HEK293 (cell line): ENCODE results near the gene PRR22.

Experiments
- CTCF ChIA-PET: fragments of 350-600 bp; formaldehyde crosslinking; extraction: SDS; loops from one replicate; lab custom pipeline; 2021; ENCODE audit warnings: antibody characterized with exemption; lab: Yijun Ruan, JAX
- POLR2A ChIA-PET: fragments of 300-600 bp; formaldehyde crosslinking; extraction: SDS; loops from one replicate; lab custom pipeline; 2020; ENCODE audit warnings: antibody characterized with exemption, inconsistent platforms; lab: Yijun Ruan, JAX
- H3K27ac ChIP-seq: fragments of 200-500 bp; sonication (Bioruptor generic); 2 replicates; pipeline ENCODE4 v1.5.1; 2014; ENCODE audit warnings: low read depth, low read length, control low read depth, inconsistent platforms; ENCODE audit errors: extremely low read depth
- H3K36me3 ChIP-seq, 2 experiments: fragments of 200-500 bp in 1 of 2; sonication (Bioruptor generic) in 1 of 2; 1 replicate in 1 of 2; 2 replicates in 1 of 2; pipeline ENCODE4 v1.5.1; 2014 to 2017; ENCODE audit warnings: inconsistent platforms in 2 of 2, low read length in 2 of 2; ENCODE audit not compliant: control insufficient read depth in 2 of 2, insufficient read depth in 1 of 2
- H3K4me1 ChIP-seq: fragments of 200-500 bp; sonication (Bioruptor generic); 2 replicates; pipeline ENCODE4 v1.5.1; 2014; ENCODE audit warnings: mild to moderate bottlenecking, low read length, inconsistent platforms; ENCODE audit not compliant: control insufficient read depth, insufficient read depth
- H3K4me3 ChIP-seq: 2 replicates; pipeline ENCODE4 v1.5.1; 2011; ENCODE audit warnings: low read depth, mild to moderate bottlenecking, control low read depth, low read length, moderate library complexity
- H3K9me3 ChIP-seq: fragments of 200-500 bp; sonication (Bioruptor generic); 2 replicates; pipeline ENCODE4 v1.5.1; 2014; ENCODE audit warnings: low read depth, low read length, inconsistent platforms; ENCODE audit not compliant: control insufficient read depth, insufficient read depth
- EGR2 ChIP-seq: fragments of 450-650 bp; formaldehyde crosslinking; IDR thresholded peaks from 2 replicates; pipeline ENCODE4 v1.5.1; 2016; ENCODE audit warnings: low read depth, missing biosample characterization, missing genetic modification characterization
- GFI1B ChIP-seq: fragments of 450-650 bp; formaldehyde crosslinking; IDR thresholded peaks from 2 replicates; pipeline ENCODE4 v1.5.1; 2016; ENCODE audit warnings: missing biosample characterization, missing genetic modification characterization
- GLIS1 ChIP-seq: fragments of 450-650 bp; formaldehyde crosslinking; IDR thresholded peaks from 2 replicates; pipeline ENCODE4 v1.5.1; 2016; ENCODE audit warnings: missing biosample characterization, missing genetic modification characterization
- HOXA7 ChIP-seq: sonication (generic); formaldehyde crosslinking; IDR thresholded peaks from 2 replicates; pipeline ENCODE4 v1.8.1; 2022; ENCODE audit warnings: missing genetic modification reagents, borderline replicate concordance
- IKZF3 ChIP-seq: fragments of 450-650 bp; IDR thresholded peaks from 2 replicates; pipeline ENCODE4 v1.5.0; 2018; ENCODE audit warnings: missing biosample characterization, mild to moderate bottlenecking, missing genetic modification characterization, moderate library complexity
- KLF1 ChIP-seq: fragments of 450-650 bp; formaldehyde crosslinking; IDR thresholded peaks from 2 replicates; pipeline ENCODE4 v1.5.1; 2016; ENCODE audit warnings: missing biosample characterization, missing genetic modification characterization
- SP2 ChIP-seq: fragments of 450-650 bp; formaldehyde crosslinking; IDR thresholded peaks from 2 replicates; pipeline ENCODE4 v1.5.1; 2016; ENCODE audit warnings: missing biosample characterization, missing genetic modification characterization
- TRIM28 ChIP-seq: IDR thresholded peaks from 2 replicates; pipeline ENCODE4 v1.6.1; 2011; ENCODE audit warnings: low read length, control low read depth, borderline replicate concordance
- ZFHX2 ChIP-seq: fragments of 450-650 bp; formaldehyde crosslinking; conservative IDR thresholded peaks from 2 replicates; pipeline ENCODE4 v1.5.1; 2016; ENCODE audit warnings: missing biosample characterization, missing genetic modification characterization
- ZIC2 ChIP-seq: fragments of 450-650 bp; formaldehyde crosslinking; IDR thresholded peaks from 2 replicates; pipeline ENCODE4 v1.5.1; 2016; ENCODE audit warnings: missing biosample characterization, missing genetic modification characterization
- ZNF174 ChIP-seq: fragments of 450-650 bp; formaldehyde crosslinking; IDR thresholded peaks from 2 replicates; pipeline ENCODE4 v1.5.0; 2017; ENCODE audit warnings: missing biosample characterization, mild to moderate bottlenecking, missing genetic modification characterization
- ZNF2 ChIP-seq: fragments of 450-650 bp; formaldehyde crosslinking; IDR thresholded peaks from 2 replicates; pipeline ENCODE4 v1.5.1; 2016; ENCODE audit warnings: missing biosample characterization, missing genetic modification characterization
- ZNF221 ChIP-seq: fragments of 450-650 bp; formaldehyde crosslinking; IDR thresholded peaks from 2 replicates; pipeline ENCODE4 v1.5.1; 2017; ENCODE audit warnings: missing biosample characterization, missing genetic modification characterization, borderline replicate concordance
- ZNF366 ChIP-seq: fragments of 450-650 bp; formaldehyde crosslinking; conservative IDR thresholded peaks from 2 replicates; pipeline ENCODE4 v1.5.1; 2016; ENCODE audit warnings: missing biosample characterization, missing genetic modification characterization
- ZNF610 ChIP-seq: fragments of 450-650 bp; formaldehyde crosslinking; IDR thresholded peaks from 2 replicates; pipeline ENCODE4 v1.5.1; 2016; ENCODE audit warnings: missing biosample characterization, missing genetic modification characterization, borderline replicate concordance
- ZNF621 ChIP-seq: fragments of 450-650 bp; formaldehyde crosslinking; IDR thresholded peaks from 2 replicates; pipeline ENCODE4 v1.5.1; 2017; ENCODE audit warnings: missing biosample characterization, missing genetic modification characterization
- ZNF623 ChIP-seq: fragments of 450-650 bp; formaldehyde crosslinking; IDR thresholded peaks from 2 replicates; pipeline ENCODE4 v1.5.1; 2016; ENCODE audit warnings: missing biosample characterization, missing genetic modification characterization
- ZNF768 ChIP-seq: fragments of 450-650 bp; formaldehyde crosslinking; IDR thresholded peaks from 2 replicates; pipeline ENCODE4 v1.5.1; 2018; ENCODE audit warnings: missing biosample characterization, mild to moderate bottlenecking, missing genetic modification characterization
- ZNF777 ChIP-seq: fragments of 450-650 bp; formaldehyde crosslinking; IDR thresholded peaks from 2 replicates; pipeline ENCODE4 v1.5.1; 2017; ENCODE audit warnings: missing biosample characterization, missing genetic modification characterization, borderline replicate concordance
- TF ChIP-seq, protein P1 (sequence below): fragments of 450-650 bp; formaldehyde crosslinking; IDR thresholded peaks from 2 replicates; pipeline ENCODE4 v1.5.1; 2016; ENCODE audit warnings: missing biosample characterization, missing genetic modification characterization
- TF ChIP-seq, protein P2 (sequence below): fragments of 450-650 bp; formaldehyde crosslinking; IDR thresholded peaks from 2 replicates; pipeline ENCODE4 v1.5.1; 2016; ENCODE audit warnings: missing biosample characterization, missing genetic modification characterization

PRR22 gene

DNA sequence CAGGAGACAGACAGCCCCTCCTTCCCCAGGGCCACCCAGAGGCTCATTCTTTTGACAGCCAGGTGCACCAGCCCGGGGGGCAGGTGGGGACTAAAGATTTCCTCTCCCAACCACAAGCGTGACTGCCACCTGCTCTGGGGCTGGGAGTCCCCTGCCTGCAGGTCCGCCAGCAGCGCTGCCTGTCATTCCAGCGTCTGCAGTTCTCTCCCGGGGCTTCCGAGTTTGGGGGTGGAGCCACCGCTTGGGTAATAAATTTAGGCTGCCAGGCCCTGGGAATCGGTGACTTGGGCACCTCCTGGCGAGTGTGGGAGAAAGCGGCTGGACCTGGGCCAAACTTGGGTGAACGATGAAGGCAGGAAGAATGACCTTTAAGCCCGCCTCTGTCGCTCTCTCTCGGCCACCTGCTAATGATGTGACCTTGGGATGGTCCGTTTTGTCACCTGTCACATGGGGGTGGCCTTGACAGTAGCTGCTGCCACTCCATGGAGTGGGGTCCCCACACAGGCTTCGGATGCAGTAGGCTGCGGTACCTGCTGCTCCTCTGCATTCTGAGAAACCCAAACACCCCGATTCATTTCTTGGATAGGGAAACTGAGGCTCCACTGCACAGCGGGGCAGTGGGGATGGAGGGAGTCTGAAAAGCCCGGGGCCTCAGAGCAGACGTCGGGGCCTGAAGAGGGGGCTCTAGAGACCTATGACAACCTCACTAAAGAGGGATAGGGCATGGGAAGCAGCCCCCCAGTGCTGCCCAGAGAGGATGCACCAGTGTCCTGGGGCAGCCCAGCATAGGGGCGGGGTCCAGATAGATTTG, 42.2 kb upstream of the PRR22 start (continued):
- TF ChIP-seq, protein P1, sequence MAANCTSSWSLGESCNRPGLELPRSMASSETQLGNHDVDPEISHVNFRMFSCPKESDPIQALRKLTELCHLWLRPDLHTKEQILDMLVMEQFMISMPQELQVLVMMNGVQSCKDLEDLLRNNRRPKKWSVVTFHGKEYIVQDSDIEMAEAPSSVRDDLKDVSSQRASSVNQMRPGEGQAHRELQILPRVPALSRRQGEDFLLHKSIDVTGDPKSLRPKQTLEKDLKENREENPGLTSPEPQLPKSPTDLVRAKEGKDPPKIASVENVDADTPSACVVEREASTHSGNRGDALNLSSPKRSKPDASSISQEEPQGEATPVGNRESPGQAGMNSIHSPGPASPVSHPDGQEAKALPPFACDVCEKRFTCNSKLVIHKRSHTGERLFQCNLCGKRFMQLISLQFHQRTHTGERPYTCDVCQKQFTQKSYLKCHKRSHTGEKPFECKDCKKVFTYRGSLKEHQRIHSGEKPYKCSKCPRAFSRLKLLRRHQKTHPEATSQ (tag by site-specific recombination), result no peak
- TF ChIP-seq ZIC2 (tag by site-specific recombination), result peak; percentile 89
- peak; percentile 100 for TF ChIP-seq GLIS1 (tag by site-specific recombination)
- TF ChIP-seq KLF1 (tag by site-specific recombination), result peak; percentile 30; the same call in 1 of the 2 replicates
- TF ChIP-seq ZNF768 (tag by site-specific recombination), result no peak
- no peak for TF ChIP-seq ZNF174 (tag by site-specific recombination)
- TF ChIP-seq, all 188 proteins: peak for 25

DNA sequence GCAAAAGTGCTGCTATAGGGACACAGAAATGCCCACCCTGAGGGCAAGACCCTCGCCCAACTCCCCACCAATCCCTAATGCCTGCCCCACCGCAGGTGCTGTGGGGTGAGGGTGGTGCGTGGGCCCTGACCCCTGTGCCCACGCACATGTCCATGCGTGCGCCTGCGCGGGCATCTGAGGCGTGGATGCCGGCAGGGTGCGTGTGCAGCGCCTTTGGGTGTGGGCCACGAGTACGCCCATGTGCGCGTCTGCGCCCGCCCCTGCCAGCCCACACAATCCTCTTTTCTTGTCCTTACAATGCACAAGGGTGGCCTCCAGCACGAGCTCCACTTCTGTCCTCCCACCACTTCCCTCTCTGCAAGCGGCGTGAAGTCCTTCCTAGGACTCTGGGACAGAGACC, 40.6 kb upstream of the PRR22 start:
- Histone ChIP-seq H3K9me3 (no peaks in the 10 kb centered on the region), H3K4me3 (no peak overlapping the region), H3K4me1 (peaks cover 6% of the 10 kb centered on the region), H3K27ac (no peak overlapping the region)
- POLR2A ChIA-PET, result no interaction called here
- CTCF ChIA-PET, result interaction anchor here (0.7 to 5.6 kb wide), 3 partner anchors 17 to 31 kb away, joined by 3 to 44 read pairs (median 3); partner anchors contain the start of gene NRTN
- peak; percentile 79 for TF ChIP-seq ZFHX2 (tag by site-specific recombination)
- TF ChIP-seq ZNF366 (tag by site-specific recombination), result no peak
- no peak for TF ChIP-seq GFI1B (tag by site-specific recombination)
- TF ChIP-seq HOXA7 (CRISPR knock-in tag), result no peak
- peak; percentile 63; the same call in 1 of the 2 replicates for TF ChIP-seq EGR2
- TF ChIP-seq, protein P2, sequence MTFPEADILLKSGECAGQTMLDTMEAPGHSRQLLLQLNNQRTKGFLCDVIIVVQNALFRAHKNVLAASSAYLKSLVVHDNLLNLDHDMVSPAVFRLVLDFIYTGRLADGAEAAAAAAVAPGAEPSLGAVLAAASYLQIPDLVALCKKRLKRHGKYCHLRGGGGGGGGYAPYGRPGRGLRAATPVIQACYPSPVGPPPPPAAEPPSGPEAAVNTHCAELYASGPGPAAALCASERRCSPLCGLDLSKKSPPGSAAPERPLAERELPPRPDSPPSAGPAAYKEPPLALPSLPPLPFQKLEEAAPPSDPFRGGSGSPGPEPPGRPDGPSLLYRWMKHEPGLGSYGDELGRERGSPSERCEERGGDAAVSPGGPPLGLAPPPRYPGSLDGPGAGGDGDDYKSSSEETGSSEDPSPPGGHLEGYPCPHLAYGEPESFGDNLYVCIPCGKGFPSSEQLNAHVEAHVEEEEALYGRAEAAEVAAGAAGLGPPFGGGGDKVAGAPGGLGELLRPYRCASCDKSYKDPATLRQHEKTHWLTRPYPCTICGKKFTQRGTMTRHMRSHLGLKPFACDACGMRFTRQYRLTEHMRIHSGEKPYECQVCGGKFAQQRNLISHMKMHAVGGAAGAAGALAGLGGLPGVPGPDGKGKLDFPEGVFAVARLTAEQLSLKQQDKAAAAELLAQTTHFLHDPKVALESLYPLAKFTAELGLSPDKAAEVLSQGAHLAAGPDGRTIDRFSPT, result 0 out of 2 replicates have a peak, but pooled peaks have one; percentile 57
- TF ChIP-seq, all 188 proteins: peak for 3
- H3K36me3 ChIP-seq, result no peaks in the 10 kb centered on the region

DNA sequence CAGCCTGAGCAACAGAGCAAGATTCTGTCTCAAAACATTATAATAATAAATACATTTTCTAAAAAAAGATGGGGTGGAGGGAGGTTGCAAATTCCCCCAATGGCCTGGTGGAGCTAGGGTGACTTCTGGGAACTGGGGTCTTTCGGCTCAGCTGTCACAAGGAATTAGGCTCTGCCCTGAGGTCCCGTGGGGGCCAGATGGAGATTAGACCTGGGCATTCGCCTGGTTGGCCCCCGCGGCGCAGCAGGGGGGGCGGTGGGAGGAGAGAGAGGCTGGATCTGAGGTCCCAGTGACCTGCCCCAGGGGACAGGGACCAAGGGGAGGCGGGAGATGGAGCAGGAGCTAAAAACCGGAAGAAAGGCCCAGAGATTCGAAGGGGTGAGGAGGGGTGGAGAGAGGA, 40.2 kb upstream of the PRR22 start:
- TF ChIP-seq SP2 (tag by site-specific recombination) (0 out of 2 replicates have a peak, but pooled peaks have one; percentile 13), ZNF621 (tag by site-specific recombination) (no peak)
- CTCF ChIA-PET, result interaction anchor here (0.6 to 5.6 kb wide), 4 partner anchors 16 to 479 kb away, joined by 3 to 44 read pairs (median 4); partner anchors contain the start of gene NRTN
- POLR2A ChIA-PET, result no interaction called here

DNA sequence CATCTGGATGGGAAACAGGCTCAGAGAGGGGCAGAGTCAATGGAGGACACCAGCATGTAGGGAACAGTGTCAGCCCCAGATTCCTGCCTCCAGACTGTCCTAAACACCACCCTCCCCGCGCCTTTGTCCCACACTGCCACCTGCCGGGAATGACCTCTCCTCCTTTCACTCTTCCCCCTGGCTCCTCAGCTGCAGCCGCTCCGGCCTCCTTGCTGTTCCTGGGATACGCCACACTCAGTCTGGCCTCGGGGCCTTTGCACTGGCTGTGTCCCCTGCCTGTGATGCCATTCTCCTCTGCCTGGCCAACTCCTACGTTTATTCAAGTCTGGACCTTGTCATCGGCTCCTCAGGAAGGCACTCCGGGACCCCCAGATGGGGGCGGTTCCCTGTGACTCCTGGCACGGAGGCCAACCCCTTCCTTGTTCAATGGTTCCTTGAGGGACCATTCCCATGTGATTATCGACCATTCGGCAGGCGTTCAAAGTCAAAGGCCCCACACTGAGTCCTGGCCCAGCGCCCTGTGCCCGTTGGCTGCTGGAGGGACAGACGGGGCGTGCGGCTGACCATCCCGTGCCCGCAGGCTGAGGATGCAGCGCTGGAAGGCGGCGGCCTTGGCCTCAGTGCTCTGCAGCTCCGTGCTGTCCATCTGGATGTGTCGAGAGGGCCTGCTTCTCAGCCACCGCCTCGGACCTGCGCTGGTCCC, 39.2 kb upstream of the PRR22 start:
- H3K36me3 ChIP-seq, result no peaks in the 10 kb centered on the region
- CTCF ChIA-PET, result interaction anchor here (0.6 to 5.6 kb wide), 9 partner anchors 12 to 160 kb away, joined by 3 to 44 read pairs (median 4); partner anchors contain the start of gene NRTN
- no peaks in the 10 kb centered on the region for H3K9me3 ChIP-seq
- POLR2A ChIA-PET, result interaction anchor here (1.9 kb wide), 1 partner anchor 20 kb away, joined by 5 read pairs; the partner anchor contains the start of gene NRTN
- no peak overlapping the region for H3K27ac ChIP-seq
- H3K4me1 ChIP-seq, result peaks cover 6% of the 10 kb centered on the region
- H3K4me3 ChIP-seq, result no peak overlapping the region
- peak; percentile 98 for TF ChIP-seq ZNF623 (tag by site-specific recombination)
- 0 out of 2 replicates have a peak, but pooled peaks have one; percentile 36 for TF ChIP-seq TRIM28
- peak; percentile 59; the same call in 1 of the 2 replicates for TF ChIP-seq ZNF610
- peak; percentile 87 for TF ChIP-seq ZNF2 (tag by site-specific recombination)
- TF ChIP-seq ZNF221 (tag by site-specific recombination), result no peak
- TF ChIP-seq, protein P2, result peak; percentile 29; the same call in 1 of the 2 replicates
- TF ChIP-seq ZNF777 (tag by site-specific recombination), result no peak
- TF ChIP-seq IKZF3 (tag by site-specific recombination), result peak; percentile 72

More for the DNA sequence above, 40.2 kb upstream of the PRR22 start:
- Histone ChIP-seq H3K36me3 (no peaks in the 10 kb centered on the region), H3K4me3 (no peak overlapping the region), H3K4me1 (peaks cover 6% of the 10 kb centered on the region), H3K9me3 (no peaks in the 10 kb centered on the region), H3K27ac (no peak overlapping the region)
